HEK293 (cell line): ENCODE results near the gene EPSTI1.
A peak's percentile ranks its signal among the peaks of the same experiment; 100 is the strongest.

Source experiments
- CTCF ChIA-PET: fragments of 350-600 bp; formaldehyde crosslinking; extraction: SDS; loops from one replicate; lab custom pipeline; 2021; ENCODE audit warnings: antibody characterized with exemption; lab: Yijun Ruan, JAX
- POLR2A ChIA-PET: fragments of 300-600 bp; formaldehyde crosslinking; extraction: SDS; loops from one replicate; lab custom pipeline; 2020; ENCODE audit warnings: antibody characterized with exemption, inconsistent platforms; lab: Yijun Ruan, JAX
- H3K27ac ChIP-seq: fragments of 200-500 bp; sonication (Bioruptor generic); 2 replicates; pipeline ENCODE4 v1.5.1; 2014; ENCODE audit warnings: low read depth, low read length, control low read depth, inconsistent platforms; ENCODE audit errors: extremely low read depth
- H3K36me3 ChIP-seq, 2 experiments: fragments of 200-500 bp in 1 of 2; sonication (Bioruptor generic) in 1 of 2; 1 replicate in 1 of 2; 2 replicates in 1 of 2; pipeline ENCODE4 v1.5.1; 2014 to 2017; ENCODE audit warnings: inconsistent platforms in 2 of 2, low read length in 2 of 2; ENCODE audit not compliant: control insufficient read depth in 2 of 2, insufficient read depth in 1 of 2
- H3K4me1 ChIP-seq: fragments of 200-500 bp; sonication (Bioruptor generic); 2 replicates; pipeline ENCODE4 v1.5.1; 2014; ENCODE audit warnings: mild to moderate bottlenecking, low read length, inconsistent platforms; ENCODE audit not compliant: control insufficient read depth, insufficient read depth
- H3K4me3 ChIP-seq: 2 replicates; pipeline ENCODE4 v1.5.1; 2011; ENCODE audit warnings: low read depth, mild to moderate bottlenecking, control low read depth, low read length, moderate library complexity
- H3K9me3 ChIP-seq: fragments of 200-500 bp; sonication (Bioruptor generic); 2 replicates; pipeline ENCODE4 v1.5.1; 2014; ENCODE audit warnings: low read depth, low read length, inconsistent platforms; ENCODE audit not compliant: control insufficient read depth, insufficient read depth
- BCL11A ChIP-seq: fragments of 450-650 bp; formaldehyde crosslinking; IDR thresholded peaks from 2 replicates; pipeline ENCODE4 v1.5.1; 2016; ENCODE audit warnings: low read depth, missing biosample characterization, missing genetic modification characterization
- CTCF ChIP-seq: fragments of 450-650 bp; formaldehyde crosslinking; IDR thresholded peaks from 2 replicates; pipeline ENCODE4 v1.5.1; 2016; ENCODE audit warnings: missing biosample characterization, missing genetic modification characterization
- HOXA7 ChIP-seq: sonication (generic); formaldehyde crosslinking; IDR thresholded peaks from 2 replicates; pipeline ENCODE4 v1.8.1; 2022; ENCODE audit warnings: missing genetic modification reagents, borderline replicate concordance
- HOXD13 ChIP-seq: sonication (generic); formaldehyde crosslinking; IDR thresholded peaks from 2 replicates; pipeline ENCODE4 v1.8.0; 2022; ENCODE audit warnings: missing genetic modification reagents, borderline replicate concordance
- INSM2 ChIP-seq: fragments of 450-650 bp; formaldehyde crosslinking; IDR thresholded peaks from 2 replicates; pipeline ENCODE4 v1.5.1; 2016; ENCODE audit warnings: missing biosample characterization, missing genetic modification characterization
- KLF1 ChIP-seq: fragments of 450-650 bp; formaldehyde crosslinking; IDR thresholded peaks from 2 replicates; pipeline ENCODE4 v1.5.1; 2016; ENCODE audit warnings: missing biosample characterization, missing genetic modification characterization
- REPIN1 ChIP-seq: fragments of 450-650 bp; formaldehyde crosslinking; IDR thresholded peaks from 2 replicates; pipeline ENCODE4 v1.5.1; 2017; ENCODE audit warnings: missing biosample characterization, missing genetic modification characterization, low read depth
- WT1 ChIP-seq: fragments of 450-650 bp; formaldehyde crosslinking; IDR thresholded peaks from 2 replicates; pipeline ENCODE4 v1.5.1; 2016; ENCODE audit warnings: missing biosample characterization, missing genetic modification characterization
- ZBTB17 ChIP-seq: fragments of 450-650 bp; formaldehyde crosslinking; IDR thresholded peaks from 2 replicates; pipeline ENCODE4 v1.5.1; 2016; ENCODE audit warnings: missing biosample characterization, missing genetic modification characterization
- ZBTB8A ChIP-seq: fragments of 450-650 bp; formaldehyde crosslinking; IDR thresholded peaks from 2 replicates; pipeline ENCODE4 v1.5.1; 2016; ENCODE audit warnings: missing biosample characterization, missing genetic modification characterization
- ZFP69B ChIP-seq: fragments of 450-650 bp; formaldehyde crosslinking; IDR thresholded peaks from 2 replicates; pipeline ENCODE4 v1.5.1; 2016; ENCODE audit warnings: missing biosample characterization, missing genetic modification characterization
- ZNF133 ChIP-seq: fragments of 450-650 bp; formaldehyde crosslinking; IDR thresholded peaks from 2 replicates; pipeline ENCODE4 v1.5.1; 2016; ENCODE audit warnings: missing biosample characterization, missing genetic modification characterization
- ZNF157 ChIP-seq: fragments of 450-650 bp; formaldehyde crosslinking; IDR thresholded peaks from 2 replicates; pipeline ENCODE4 v1.5.1; 2016; ENCODE audit warnings: missing biosample characterization, missing genetic modification characterization
- ZNF184 ChIP-seq: fragments of 450-650 bp; IDR thresholded peaks from 2 replicates; pipeline ENCODE4 v1.5.1; 2018; ENCODE audit warnings: missing biosample characterization, mild to moderate bottlenecking, missing genetic modification characterization
- ZNF280C ChIP-seq: fragments of 450-650 bp; formaldehyde crosslinking; IDR thresholded peaks from 2 replicates; pipeline ENCODE4 v1.5.1; 2016; ENCODE audit warnings: missing biosample characterization, missing genetic modification characterization
- ZNF302 ChIP-seq: fragments of 450-650 bp; formaldehyde crosslinking; IDR thresholded peaks from 2 replicates; pipeline ENCODE4 v1.5.1; 2016; ENCODE audit warnings: missing biosample characterization, missing genetic modification characterization, low read depth
- ZNF394 ChIP-seq: fragments of 450-650 bp; formaldehyde crosslinking; IDR thresholded peaks from 2 replicates; pipeline ENCODE4 v1.5.1; 2016; ENCODE audit warnings: missing biosample characterization, missing genetic modification characterization, mild to moderate bottlenecking, moderate library complexity, borderline replicate concordance
- ZNF423 ChIP-seq: fragments of 450-650 bp; formaldehyde crosslinking; IDR thresholded peaks from 2 replicates; pipeline ENCODE4 v1.5.1; 2016; ENCODE audit warnings: missing biosample characterization, missing genetic modification characterization
- ZNF521 ChIP-seq: fragments of 450-650 bp; formaldehyde crosslinking; IDR thresholded peaks from 2 replicates; pipeline ENCODE4 v1.5.1; 2017; ENCODE audit warnings: missing biosample characterization, mild to moderate bottlenecking, missing genetic modification characterization
- ZNF561 ChIP-seq: fragments of 450-650 bp; IDR thresholded peaks from 2 replicates; pipeline ENCODE4 v1.5.1; 2018; ENCODE audit warnings: missing biosample characterization, missing genetic modification characterization, borderline replicate concordance
- ZNF610 ChIP-seq: fragments of 450-650 bp; formaldehyde crosslinking; IDR thresholded peaks from 2 replicates; pipeline ENCODE4 v1.5.1; 2016; ENCODE audit warnings: missing biosample characterization, missing genetic modification characterization, borderline replicate concordance
- ZNF777 ChIP-seq: fragments of 450-650 bp; formaldehyde crosslinking; IDR thresholded peaks from 2 replicates; pipeline ENCODE4 v1.5.1; 2017; ENCODE audit warnings: missing biosample characterization, missing genetic modification characterization, borderline replicate concordance
- ZNF830 ChIP-seq: fragments of 450-650 bp; IDR thresholded peaks from 2 replicates; pipeline ENCODE4 v1.5.0; 2018; ENCODE audit warnings: missing biosample characterization, missing genetic modification characterization, low read depth, mild to moderate bottlenecking, moderate library complexity

The EPSTI1 gene

GRCh38 chr13:43021926-43022670 lies 30.1 kb upstream of the EPSTI1 start:
- ChIA-PET CTCF (interaction anchor here (0.6 to 0.7 kb wide), 2 partner anchors 14 to 26 kb away, joined by 3 read pairs; no protein-coding TSS in a partner anchor), POLR2A (interaction anchor here (0.9 kb wide), 1 partner anchor 30 kb away, joined by 3 read pairs; the partner anchor contains the start of gene EPSTI1)
- peak; percentile 58; the same call in 1 of the 2 replicates for TF ChIP-seq WT1
- TF ChIP-seq KLF1 (tag by site-specific recombination), result no peak
- H3K4me3 ChIP-seq, result no peak overlapping the region
- H3K27ac ChIP-seq, result no peak overlapping the region
- H3K36me3 ChIP-seq, result no peaks in the 10 kb centered on the region
- H3K4me1 ChIP-seq, result 0 out of 2 replicates have a peak, but pooled peaks cover 3% of the 10 kb centered on the region
- H3K9me3 ChIP-seq, result no peaks in the 10 kb centered on the region

DNA sequence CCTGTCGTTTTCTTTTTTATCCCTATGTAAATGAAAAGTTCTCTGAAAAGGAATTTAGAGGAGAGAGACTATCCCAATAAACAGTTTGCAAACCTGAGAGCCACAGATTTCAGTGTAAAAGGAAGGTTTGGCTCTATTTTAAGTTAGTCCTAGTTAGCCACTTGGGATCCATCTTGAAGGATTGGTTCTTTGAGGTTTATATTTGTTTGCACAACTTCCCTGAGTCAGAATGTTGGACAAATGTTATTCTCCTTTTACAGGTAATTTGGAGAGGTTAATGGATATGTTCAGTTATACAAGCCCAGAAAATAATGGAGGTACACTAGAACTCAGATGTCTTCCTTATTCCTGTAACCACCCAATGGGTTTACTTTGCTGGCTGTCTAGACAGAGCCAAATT lies 28.8 kb upstream of the EPSTI1 start:
- no peaks in the 10 kb centered on the region for H3K9me3 ChIP-seq
- no peak for TF ChIP-seq ZBTB17
- ChIA-PET POLR2A (interaction anchor here (0.9 kb wide), 1 partner anchor 29 kb away, joined by 3 read pairs; the partner anchor contains the start of gene EPSTI1), CTCF (no interaction called here)
- no peak overlapping the region for H3K4me3 ChIP-seq
- H3K4me1 ChIP-seq, result 0 out of 2 replicates have a peak, but pooled peaks cover 3% of the 10 kb centered on the region
- no peak overlapping the region for H3K27ac ChIP-seq
- H3K36me3 ChIP-seq, result no peaks in the 10 kb centered on the region

GRCh38 chr13:43019811-43020210 lies 27.8 kb upstream of the EPSTI1 start:
- Histone ChIP-seq H3K4me1 (0 out of 2 replicates have a peak, but pooled peaks cover 3% of the 10 kb centered on the region), H3K9me3 (no peaks in the 10 kb centered on the region), H3K4me3 (no peak overlapping the region), H3K27ac (no peak overlapping the region), H3K36me3 (no peaks in the 10 kb centered on the region)
- TF ChIP-seq ZNF777 (tag by site-specific recombination), result no peak
- TF ChIP-seq ZNF302 (tag by site-specific recombination), result no peak
- no peak for TF ChIP-seq HOXD13 (CRISPR knock-in tag)
- TF ChIP-seq BCL11A (tag by site-specific recombination), result no peak
- TF ChIP-seq ZNF521, result no peak
- TF ChIP-seq ZNF394 (tag by site-specific recombination), result no peak
- TF ChIP-seq CTCF (tag by site-specific recombination), result no peak
- no peak for TF ChIP-seq ZNF610 (tag by site-specific recombination)
- TF ChIP-seq ZNF133 (tag by site-specific recombination), result no peak
- no peak for TF ChIP-seq ZNF830 (tag by site-specific recombination)
- no peak for TF ChIP-seq ZNF184 (tag by site-specific recombination)
- TF ChIP-seq ZNF280C, result no peak
- no peak for TF ChIP-seq REPIN1 (tag by site-specific recombination)
- TF ChIP-seq INSM2 (tag by site-specific recombination), result no peak
- no peak for TF ChIP-seq ZBTB8A (tag by site-specific recombination)
- no peak for TF ChIP-seq ZNF157
- no peak for TF ChIP-seq ZFP69B (tag by site-specific recombination)
- TF ChIP-seq ZNF423 (tag by site-specific recombination), result no peak
- no peak for TF ChIP-seq HOXA7 (CRISPR knock-in tag)
- TF ChIP-seq ZNF561 (tag by site-specific recombination), result no peak
- CTCF ChIA-PET, result no interaction called here
- POLR2A ChIA-PET, result interaction anchor here (0.8 kb wide), 1 partner anchor 35 kb away, joined by 4 read pairs; no protein-coding TSS in a partner anchor
